HepG2 (cell line): Measurements from ENCODE around the gene SWSAP1. TPM values are rescaled to one million over a fixed set of nuclear protein-coding genes. Genes with fewer than 3 reads are reported as not detected.
A peak's percentile ranks its signal among the peaks of the same experiment; 100 is the strongest.

ENCODE experiments used
- ATAC-seq: fragments of 200-7000 bp; cut with Tn5 transposase; 3 replicates; pipeline ENCODE4 v1.9.1; 2020; ENCODE audit warnings: mild to moderate bottlenecking, moderate library complexity
- BruUV-seq: library from RNA; stranded (reverse); fragments of 400-500 nt; replicated peaks from 2 replicates; lab custom pipeline; 2021; lab: Mats Ljungman, UMichigan
- CTCF ChIA-PET: fragments of 300-600 bp; formaldehyde crosslinking; extraction: SDS; loops from one replicate; lab custom pipeline; 2021; ENCODE audit warnings: low total read pairs, inconsistent platforms, low intra/inter-chr PET ratio; lab: Yijun Ruan, JAX
- POLR2A ChIA-PET: fragments of 350-600 bp; sonication (Branson Sonifier 250); formaldehyde crosslinking; loops from one replicate; lab custom pipeline; 2020; ENCODE audit warnings: antibody characterized with exemption, inconsistent platforms; lab: Yijun Ruan, JAX
- DNase-seq: peaks from one replicate; pipeline ENCODE4 v3.0.0-alpha.2; 2015; ENCODE audit warnings: low spot score
- FAIRE-seq: peaks from 3 replicates; lab custom pipeline; 2011; peaks lifted over from hg19 to GRCh38; lab: Jason Lieb, UNC
- H2AFZ ChIP-seq: one replicate; pipeline ENCODE4 v1.6.1; 2011; ENCODE audit warnings: low read length, inconsistent platforms
- H3K27ac ChIP-seq: fragments of 300-600 bp; 3 replicates; pipeline ENCODE4 v1.8.0; 2011; ENCODE audit warnings: mixed run types, mild to moderate bottlenecking, mixed read lengths, low read length, inconsistent platforms; ENCODE audit not compliant: insufficient read depth; ENCODE audit errors: extremely low read length
- H3K27me3 ChIP-seq, 2 experiments: fragments of 200-600 bp in 1 of 2; 2 replicates in 1 of 2; 3 replicates in 1 of 2; pipeline versions ENCODE4 v1.6.0 to v1.8.0; 2011; ENCODE audit warnings: low read length in 2 of 2, mild to moderate bottlenecking in 2 of 2, moderate library complexity in 2 of 2, inconsistent platforms in 1 of 2; ENCODE audit not compliant: insufficient read depth in 2 of 2, control insufficient read depth in 1 of 2
- H3K36me3 ChIP-seq, 2 experiments: fragments of 200-600 bp in 1 of 2; replicated peaks in 1 of 2; 2 replicates in 1 of 2; 3 replicates in 1 of 2; pipeline versions ENCODE4 v1.5.1 to v1.8.0; 2011; ENCODE audit warnings: low read length in 2 of 2, inconsistent platforms in 1 of 2; ENCODE audit not compliant: insufficient read depth in 2 of 2, control insufficient read depth in 1 of 2
- H3K4me1 ChIP-seq: 2 replicates; pipeline ENCODE4 v1.5.1; 2012; ENCODE audit warnings: low read length, inconsistent platforms; ENCODE audit not compliant: insufficient read depth
- H3K4me2 ChIP-seq: 2 replicates; pipeline ENCODE4 v1.6.0; 2011; ENCODE audit warnings: low read depth, low read length, inconsistent platforms
- H3K4me3 ChIP-seq, 3 experiments: fragments of 200-600 bp in 1 of 3; sonication (generic), shearing (Covaris generic) in 1 of 3; replicated peaks in 1 of 3; 2 replicates each; pipeline ENCODE4 v1.5.1; 2011 to 2016; ENCODE audit warnings: low read length in 3 of 3, inconsistent platforms in 2 of 3, low read depth in 2 of 3, mild to moderate bottlenecking in 2 of 3, control low read depth in 1 of 3, mixed read lengths in 1 of 3; ENCODE audit not compliant: insufficient read depth in 1 of 3
- H3K79me2 ChIP-seq: one replicate; pipeline ENCODE4 v1.6.1; 2011; ENCODE audit warnings: low read length, inconsistent platforms; ENCODE audit not compliant: insufficient read depth
- H3K9ac ChIP-seq: 2 replicates; pipeline ENCODE4 v1.6.0; 2011; ENCODE audit warnings: mild to moderate bottlenecking, low read depth, low read length, inconsistent platforms; ENCODE audit not compliant: insufficient read depth
- H3K9me3 ChIP-seq: 2 replicates; pipeline ENCODE4 v1.5.1; 2012; ENCODE audit warnings: mild to moderate bottlenecking, low read length
- H4K20me1 ChIP-seq: 2 replicates; pipeline ENCODE4 v1.6.0; 2011; ENCODE audit warnings: inconsistent platforms, mild to moderate bottlenecking, low read length, moderate library complexity; ENCODE audit not compliant: insufficient read depth
- ASH2L ChIP-seq: fragments of 300-600, 200-600 bp; sonication (generic); IDR thresholded peaks from 2 replicates; pipeline ENCODE4 v1.7.0; 2017; ENCODE audit warnings: low read depth, mild to moderate bottlenecking, moderate library complexity, mixed read lengths, low read length; ENCODE audit not compliant: insufficient read length
- CENPT ChIP-seq: sonication (generic); formaldehyde crosslinking; IDR thresholded peaks from 2 replicates; pipeline ENCODE4 v1.8.0; 2022; ENCODE audit warnings: low read depth, mild to moderate bottlenecking, moderate library complexity, missing genetic modification reagents
- EZH2 ChIP-seq: conservative IDR thresholded peaks from 2 replicates; pipeline ENCODE4 v1.6.1; 2012; ENCODE audit warnings: mild to moderate bottlenecking, low read depth, low read length, moderate library complexity
- FOXP1 ChIP-seq, 2 experiments: fragments of 450-650 bp in 1 of 2; IDR thresholded peaks; 2 replicates each; pipeline ENCODE4 v1.6.1; 2017 to 2018; ENCODE audit warnings: antibody characterized with exemption in 1 of 2
- MEF2D ChIP-seq: sonication (generic); formaldehyde crosslinking; IDR thresholded peaks from 2 replicates; pipeline ENCODE4 v1.5.1; 2020; ENCODE audit warnings: mild to moderate bottlenecking, missing genetic modification reagents
- PCBP1 ChIP-seq: fragments of 200-400 bp; formaldehyde crosslinking; IDR thresholded peaks from 2 replicates; pipeline ENCODE4 v1.6.1; 2017; ENCODE audit warnings: mild to moderate bottlenecking, low read depth, low read length, borderline replicate concordance
- YY1 ChIP-seq: IDR thresholded peaks from 2 replicates; pipeline ENCODE4 v1.6.1; 2011; ENCODE audit warnings: low read length, low read depth, moderate library complexity, mild to moderate bottlenecking; ENCODE audit not compliant: insufficient read depth, insufficient replicate concordance
- ZFP41 ChIP-seq: sonication (generic); formaldehyde crosslinking; IDR thresholded peaks from 2 replicates; pipeline ENCODE4 v1.4.0; 2020; ENCODE audit warnings: mild to moderate bottlenecking, missing genetic modification reagents, borderline replicate concordance
- ZKSCAN8 ChIP-seq: IDR thresholded peaks from 2 replicates; pipeline ENCODE4 v1.6.1; 2016; ENCODE audit warnings: borderline replicate concordance, missing genetic modification reagents, missing compliant biosample characterization
- ZMAT3 ChIP-seq: sonication (generic); formaldehyde crosslinking; conservative IDR thresholded peaks from 2 replicates; pipeline ENCODE4 v1.7.0; 2021; ENCODE audit warnings: missing genetic modification reagents
- ZNF550 ChIP-seq: sonication (generic); formaldehyde crosslinking; IDR thresholded peaks from 2 replicates; pipeline ENCODE4 v1.4.0; 2020; ENCODE audit warnings: mild to moderate bottlenecking, missing genetic modification reagents, borderline replicate concordance
- ZNF776 ChIP-seq: sonication (generic); formaldehyde crosslinking; IDR thresholded peaks from 2 replicates; pipeline ENCODE4 v1.4.0; 2020; ENCODE audit warnings: mild to moderate bottlenecking, missing genetic modification reagents
- WGBS: methylation state at CpG from one replicate; pipeline ENCODE4 v1.1.6; 2017; ENCODE audit warnings: low lambda C conversion rate; 5-methylcytosine and 5-hydroxymethylcytosine counted together
- in situ Hi-C: cut with HindIII; loops from 2 replicates; pipeline ENCODE4 v1.10.0; 2017; ENCODE audit warnings: low pct_unique_long_range_greater_than_20kb; ENCODE audit not compliant: extremely low pct_ligation_motif_present
- intact Hi-C: fragments of 100-400 bp; cut with micrococcal nuclease; formaldehyde crosslinking; loops from one replicate; pipeline ENCODE4 v1.10.0; 2022; ENCODE audit not compliant: unreplicated experiment
- polyA plus RNA-seq, 8 experiments: library from polyadenylated mRNA; depleted of rRNA in 3 of 8; stranded (reverse) in 7 of 8; unstranded in 1 of 8; fragments of >200 nt; fragmentation: Illumina TruSeq in 4 of 8; extraction: Trizol in 4 of 8; gene quantifications; 2 replicates each; pipeline versions ENCODE4 v1.2.1 to v1.2.3, GENCODE V29; 2011 to 2016; ENCODE audit warnings: low read depth in 4 of 8, missing spikeins in 1 of 8, mixed read lengths in 1 of 8; ENCODE audit not compliant: insufficient read depth in 1 of 8
- total RNA-seq, 5 experiments: library from RNA; depleted of rRNA; stranded (reverse); fragments of >200 nt; fragmentation: Illumina TruSeq; extraction: Trizol; gene quantifications; 2 replicates each; pipeline ENCODE4 v1.2.3, GENCODE V29; 2016; ENCODE audit warnings: low read depth in 1 of 5
- TF ChIP-seq, protein P1 (sequence below): sonication (generic); formaldehyde crosslinking; IDR thresholded peaks from 2 replicates; pipeline ENCODE4 v1.5.1; 2020; ENCODE audit warnings: missing genetic modification reagents, mild to moderate bottlenecking, borderline replicate concordance
- TF ChIP-seq, protein P2 (sequence below): sonication (generic); formaldehyde crosslinking; IDR thresholded peaks from 2 replicates; pipeline ENCODE4 v1.5.0; 2020; ENCODE audit warnings: mild to moderate bottlenecking, missing genetic modification reagents
- TF ChIP-seq, protein P3 (sequence below): sonication (generic); formaldehyde crosslinking; IDR thresholded peaks from 2 replicates; pipeline ENCODE4 v1.4.0; 2020; ENCODE audit warnings: missing genetic modification reagents, borderline replicate concordance

SWSAP1 gene
- total and polyA plus RNA-seq, 2 of the 13 experiments (the other 11 are each of a cell fraction or from before 2014, with no cell fraction given) = 2.7 to 3.3 TPM

DNA sequence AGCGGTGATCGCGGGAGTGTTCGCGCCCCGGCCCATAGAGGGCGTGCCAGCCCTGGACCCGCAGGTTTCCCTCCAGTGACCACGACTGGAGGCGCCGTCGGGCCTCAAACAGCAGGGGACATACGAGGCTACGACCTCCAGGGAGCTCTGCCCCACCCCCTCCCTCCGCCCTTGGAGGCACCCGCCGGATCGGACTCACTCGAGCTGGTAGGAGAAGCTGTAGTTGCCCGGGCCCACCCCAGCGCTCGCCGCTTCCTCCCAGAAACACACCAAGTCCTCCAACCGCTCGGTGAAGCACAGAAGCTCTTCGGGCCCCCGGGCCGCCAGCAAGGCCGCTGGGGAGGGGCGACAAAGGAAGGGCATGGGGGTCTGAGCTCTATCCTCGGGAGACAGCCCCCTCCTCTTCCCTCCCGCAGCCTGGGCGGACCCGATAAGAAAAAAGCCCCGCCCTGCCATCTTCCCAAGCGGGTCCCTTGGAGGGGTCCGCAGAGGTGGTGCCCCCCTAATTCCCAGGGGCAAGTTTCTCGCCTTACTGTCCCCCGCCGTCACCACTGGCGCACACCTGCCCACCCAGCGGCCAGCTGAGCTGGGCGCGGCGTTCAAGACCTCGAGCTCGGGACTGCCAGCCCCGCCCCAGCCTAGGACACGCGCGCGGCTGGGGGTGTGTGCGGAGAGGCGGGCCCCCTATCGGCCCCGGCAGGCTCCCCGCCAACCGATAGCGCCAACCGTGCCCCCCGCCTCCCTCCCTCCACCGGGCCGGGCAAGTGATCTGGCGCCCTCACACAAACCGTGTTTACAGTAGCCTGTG is 8.6 kb downstream of the SWSAP1 start:
- Histone ChIP-seq H4K20me1 (no peaks in the 10 kb centered on the region), H2AFZ (no peak overlapping the region), H3K36me3 (no peaks in the 10 kb centered on the region), H3K9me3 (no peaks in the 10 kb centered on the region), H3K27me3 (no peaks in the 10 kb centered on the region), H3K27ac (peak overlapping the region; percentile 46), H3K4me2 (peak overlapping the region; percentile 91), H3K4me1 (peaks cover 49% of the 10 kb centered on the region), H3K79me2 (no peaks in the 10 kb centered on the region), H3K9ac (peak overlapping the region; percentile 34; the same call in 1 of the 2 replicates), H3K4me3 (peak overlapping the region; percentile 51 to 77 (median 65))
- ATAC-seq (peak; percentile 37), FAIRE-seq (peak; percentile 26), DNase-seq (peak; percentile 70)
- POLR2A ChIA-PET = interaction anchor here (1.0 to 2.6 kb wide), 8 partner anchors 8 to 215 kb away, joined by 3 to 51 read pairs (median 5); partner anchors contain the start of genes CCDC159, ODAD3, PRKCSH and RGL3
- in situ Hi-C loops = loop anchor here (5.0 kb wide), 2 partner anchors 39 to 99 kb away; partner anchors contain the start of gene ELAVL3
- CTCF ChIA-PET = interaction anchor here (1.0 to 2.4 kb wide), 4 partner anchors 53 to 63 kb away, joined by 3 to 9 read pairs (median 4); partner anchors contain the start of genes ODAD3 and PRKCSH
- no CpG with 5 or more reads among the region's 65 CpGs for WGBS
- no TSS peak for BruUV-seq
- intact Hi-C loops = loop anchor here (5.0 kb wide), 1 partner anchor 39 kb away; no protein-coding TSS in a partner anchor
- TF ChIP-seq ZMAT3 (CRISPR knock-in tag) (no peak), PCBP1 (no peak), ZNF776 (CRISPR knock-in tag) (no peak), ZFP41 (CRISPR knock-in tag) (no peak), YY1 (peak; percentile 48), EZH2 (no peak), ZNF550 (0 out of 2 replicates have a peak, but pooled peaks have one; percentile 59), MEF2D (CRISPR knock-in tag) (no peak; the same call in 1 of the 2 replicates), ASH2L (peak; percentile 41), FOXP1 (IDR thresholded peaks at IDR 0.05) (no peak), FOXP1 (CRISPR knock-in tag; IDR thresholded peaks at IDR 0.05) (no peak), ZKSCAN8 (CRISPR knock-in tag) (no peak), CENPT (CRISPR knock-in tag) (no peak)
- TF ChIP-seq, protein P1, sequence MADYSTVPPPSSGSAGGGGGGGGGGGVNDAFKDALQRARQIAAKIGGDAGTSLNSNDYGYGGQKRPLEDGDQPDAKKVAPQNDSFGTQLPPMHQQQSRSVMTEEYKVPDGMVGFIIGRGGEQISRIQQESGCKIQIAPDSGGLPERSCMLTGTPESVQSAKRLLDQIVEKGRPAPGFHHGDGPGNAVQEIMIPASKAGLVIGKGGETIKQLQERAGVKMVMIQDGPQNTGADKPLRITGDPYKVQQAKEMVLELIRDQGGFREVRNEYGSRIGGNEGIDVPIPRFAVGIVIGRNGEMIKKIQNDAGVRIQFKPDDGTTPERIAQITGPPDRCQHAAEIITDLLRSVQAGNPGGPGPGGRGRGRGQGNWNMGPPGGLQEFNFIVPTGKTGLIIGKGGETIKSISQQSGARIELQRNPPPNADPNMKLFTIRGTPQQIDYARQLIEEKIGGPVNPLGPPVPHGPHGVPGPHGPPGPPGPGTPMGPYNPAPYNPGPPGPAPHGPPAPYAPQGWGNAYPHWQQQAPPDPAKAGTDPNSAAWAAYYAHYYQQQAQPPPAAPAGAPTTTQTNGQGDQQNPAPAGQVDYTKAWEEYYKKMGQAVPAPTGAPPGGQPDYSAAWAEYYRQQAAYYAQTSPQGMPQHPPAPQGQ (CRISPR knock-in tag) = no peak
- TF ChIP-seq, protein P2, sequence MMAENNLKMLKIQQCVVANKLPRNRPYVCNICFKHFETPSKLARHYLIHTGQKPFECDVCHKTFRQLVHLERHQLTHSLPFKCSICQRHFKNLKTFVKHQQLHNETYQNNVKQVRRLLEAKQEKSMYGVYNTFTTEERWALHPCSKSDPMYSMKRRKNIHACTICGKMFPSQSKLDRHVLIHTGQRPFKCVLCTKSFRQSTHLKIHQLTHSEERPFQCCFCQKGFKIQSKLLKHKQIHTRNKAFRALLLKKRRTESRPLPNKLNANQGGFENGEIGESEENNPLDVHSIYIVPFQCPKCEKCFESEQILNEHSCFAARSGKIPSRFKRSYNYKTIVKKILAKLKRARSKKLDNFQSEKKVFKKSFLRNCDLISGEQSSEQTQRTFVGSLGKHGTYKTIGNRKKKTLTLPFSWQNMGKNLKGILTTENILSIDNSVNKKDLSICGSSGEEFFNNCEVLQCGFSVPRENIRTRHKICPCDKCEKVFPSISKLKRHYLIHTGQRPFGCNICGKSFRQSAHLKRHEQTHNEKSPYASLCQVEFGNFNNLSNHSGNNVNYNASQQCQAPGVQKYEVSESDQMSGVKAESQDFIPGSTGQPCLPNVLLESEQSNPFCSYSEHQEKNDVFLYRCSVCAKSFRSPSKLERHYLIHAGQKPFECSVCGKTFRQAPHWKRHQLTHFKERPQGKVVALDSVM (CRISPR knock-in tag) = peak; percentile 92
- TF ChIP-seq, protein P3, sequence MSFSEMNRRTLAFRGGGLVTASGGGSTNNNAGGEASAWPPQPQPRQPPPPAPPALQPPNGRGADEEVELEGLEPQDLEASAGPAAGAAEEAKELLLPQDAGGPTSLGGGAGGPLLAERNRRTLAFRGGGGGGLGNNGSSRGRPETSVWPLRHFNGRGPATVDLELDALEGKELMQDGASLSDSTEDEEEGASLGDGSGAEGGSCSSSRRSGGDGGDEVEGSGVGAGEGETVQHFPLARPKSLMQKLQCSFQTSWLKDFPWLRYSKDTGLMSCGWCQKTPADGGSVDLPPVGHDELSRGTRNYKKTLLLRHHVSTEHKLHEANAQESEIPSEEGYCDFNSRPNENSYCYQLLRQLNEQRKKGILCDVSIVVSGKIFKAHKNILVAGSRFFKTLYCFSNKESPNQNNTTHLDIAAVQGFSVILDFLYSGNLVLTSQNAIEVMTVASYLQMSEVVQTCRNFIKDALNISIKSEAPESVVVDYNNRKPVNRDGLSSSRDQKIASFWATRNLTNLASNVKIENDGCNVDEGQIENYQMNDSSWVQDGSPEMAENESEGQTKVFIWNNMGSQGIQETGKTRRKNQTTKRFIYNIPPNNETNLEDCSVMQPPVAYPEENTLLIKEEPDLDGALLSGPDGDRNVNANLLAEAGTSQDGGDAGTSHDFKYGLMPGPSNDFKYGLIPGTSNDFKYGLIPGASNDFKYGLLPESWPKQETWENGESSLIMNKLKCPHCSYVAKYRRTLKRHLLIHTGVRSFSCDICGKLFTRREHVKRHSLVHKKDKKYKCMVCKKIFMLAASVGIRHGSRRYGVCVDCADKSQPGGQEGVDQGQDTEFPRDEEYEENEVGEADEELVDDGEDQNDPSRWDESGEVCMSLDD (CRISPR knock-in tag) = 0 out of 2 replicates have a peak, but pooled peaks have one; percentile 22
